Lower leg skin (tissue), 3 donors: ENCODE data around the gene RER1.

ENCODE experiments used
- CTCF ChIP-seq, 3 donors: fragments of 450-650 bp; IDR thresholded peaks; one replicate each; pipeline ENCODE4 v1.5.1; 2016; ENCODE audit warnings: antibody characterized with exemption in 3 of 3, mild to moderate bottlenecking in 3 of 3, moderate library complexity in 2 of 3
- POLR2A ChIP-seq, 2 donors: fragments of 450-650 bp; IDR thresholded peaks; one replicate each; pipeline ENCODE4 v1.6.1; 2016 to 2017; ENCODE audit warnings: antibody characterized with exemption in 2 of 2, mild to moderate bottlenecking in 1 of 2, moderate library complexity in 1 of 2

DNA sequence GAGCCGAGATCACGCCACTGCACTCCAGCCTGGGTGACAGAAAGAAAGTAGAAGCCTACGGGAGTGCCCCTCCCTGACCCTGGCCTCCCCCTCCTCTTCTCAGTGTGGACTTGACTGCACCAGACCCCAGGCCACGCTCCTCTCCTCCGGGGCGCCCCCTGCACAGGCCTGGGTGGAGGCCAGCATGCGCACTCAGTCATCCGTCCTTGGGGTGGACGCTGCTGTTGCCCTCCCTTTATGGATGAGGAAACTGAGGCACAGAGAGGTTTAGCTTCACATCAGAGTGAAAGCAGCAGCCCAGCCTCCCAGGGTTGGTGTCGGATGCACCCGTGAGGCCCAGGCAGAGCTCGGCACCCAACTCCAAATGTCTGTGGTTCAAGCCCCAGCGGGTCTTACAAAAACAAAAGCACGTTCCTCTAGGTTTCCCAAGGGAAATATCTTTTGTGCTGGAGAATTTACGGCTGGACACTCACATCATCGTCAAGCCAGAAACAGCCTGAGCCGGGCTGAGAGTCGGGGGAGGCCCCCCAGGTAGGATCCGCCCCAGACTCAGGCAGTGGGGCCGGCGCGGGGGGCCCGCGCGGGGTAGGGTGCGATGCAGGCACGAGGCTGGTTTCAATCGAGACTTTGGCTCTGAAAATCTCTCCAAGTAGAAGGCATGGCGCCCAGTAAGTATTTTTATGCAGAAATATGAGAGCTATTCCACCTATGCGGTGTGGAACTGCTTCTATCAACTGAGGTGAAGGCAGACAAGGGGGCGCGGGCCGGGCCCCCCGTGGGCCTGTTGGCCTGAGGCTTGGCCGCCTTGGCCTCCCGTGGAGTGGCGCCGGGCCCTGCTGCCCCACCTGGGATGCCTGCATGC is 36.9 kb upstream of the RER1 start:
- TF ChIP-seq CTCF (IDR thresholded peaks at IDR 0.05) (no peak), POLR2A (IDR thresholded peaks at IDR 0.05) (no peak)
